Measurements from ENCODE around the gene NCOA3. TPM values are rescaled to one million over a fixed set of nuclear protein-coding genes. Genes with fewer than 3 reads are reported as not detected.

Gene NCOA3
- total RNA-seq, 1 donor from 2014 or later: 45.9 TPM

- DNase-seq (ENCODE audit: low spot score in 2 of 2, unreplicated experiment in 2 of 2): no peak
- no peak overlapping the region for H3K4me3 Mint-ChIP-seq
- TF ChIP-seq CTCF (IDR thresholded peaks at IDR 0.05; ENCODE audit: unreplicated experiment): no peak
- peaks cover 12% of the 10 kb centered on the region for H3K9me3 Mint-ChIP-seq
- no peaks in the 10 kb centered on the region for H3K27me3 Mint-ChIP-seq (ENCODE audit: low read depth)
- peaks cover 18% of the 10 kb centered on the region for H3K36me3 Mint-ChIP-seq
- peak overlapping the region; percentile 72 for H3K27ac Mint-ChIP-seq
- H3K4me1 Mint-ChIP-seq: peaks cover 15% of the 10 kb centered on the region
These were observed 28.2 kb downstream of the NCOA3 start for GRCh38 chr20:47529840-47530239.

GRCh38 chr20:47531458-47531857, 29.8 kb downstream of the NCOA3 start:
- no peak overlapping the region for H3K4me3 Mint-ChIP-seq
- no peaks in the 10 kb centered on the region for H3K27me3 Mint-ChIP-seq (ENCODE audit: low read depth)
- peaks cover 15% of the 10 kb centered on the region for H3K4me1 Mint-ChIP-seq
- H3K27ac Mint-ChIP-seq: peak overlapping the region; percentile 24
- no peak for TF ChIP-seq CTCF (IDR thresholded peaks at IDR 0.05; ENCODE audit: unreplicated experiment)
- peaks cover 18% of the 10 kb centered on the region for H3K36me3 Mint-ChIP-seq
- DNase-seq (ENCODE audit: low spot score in 2 of 2, unreplicated experiment in 2 of 2): no peak
- H3K9me3 Mint-ChIP-seq: peaks cover 12% of the 10 kb centered on the region

- Mint-ChIP-seq H3K27me3 (ENCODE audit: low read depth) (no peaks in the 10 kb centered on the region), H3K36me3 (peaks cover 15% of the 10 kb centered on the region), H3K4me3 (no peak overlapping the region), H3K9me3 (peaks cover 11% of the 10 kb centered on the region), H3K4me1 (peaks cover 15% of the 10 kb centered on the region), H3K27ac (peak overlapping the region; percentile 24)
- DNase-seq (ENCODE audit: low spot score in 2 of 2, unreplicated experiment in 2 of 2): no peak
- TF ChIP-seq CTCF (IDR thresholded peaks at IDR 0.05; ENCODE audit: unreplicated experiment): no peak
These were observed 30.3 kb downstream of the NCOA3 start for GRCh38 chr20:47532002-47532401.

- Mint-ChIP-seq H3K4me1 (peaks cover 17% of the 10 kb centered on the region), H3K27me3 (ENCODE audit: low read depth) (no peaks in the 10 kb centered on the region), H3K36me3 (peaks cover 7% of the 10 kb centered on the region), H3K27ac (peak overlapping the region; percentile 31), H3K9me3 (no peaks in the 10 kb centered on the region), H3K4me3 (no peak overlapping the region)
- TF ChIP-seq CTCF (IDR thresholded peaks at IDR 0.05; ENCODE audit: unreplicated experiment): no peak
- no peak for DNase-seq (ENCODE audit: low spot score in 2 of 2, unreplicated experiment in 2 of 2)
These were observed 31.9 kb downstream of the NCOA3 start for GRCh38 chr20:47533518-47534062.

- no peak overlapping the region for H3K4me3 Mint-ChIP-seq
- no peaks in the 10 kb centered on the region for H3K27me3 Mint-ChIP-seq (ENCODE audit: low read depth)
- no peak overlapping the region for H3K27ac Mint-ChIP-seq
- TF ChIP-seq CTCF (IDR thresholded peaks at IDR 0.05; ENCODE audit: unreplicated experiment): no peak
- H3K36me3 Mint-ChIP-seq: peaks cover 7% of the 10 kb centered on the region
- H3K9me3 Mint-ChIP-seq: no peaks in the 10 kb centered on the region
- peaks cover 19% of the 10 kb centered on the region for H3K4me1 Mint-ChIP-seq
- DNase-seq (ENCODE audit: low spot score in 2 of 2, unreplicated experiment in 2 of 2): no peak
These were observed 32.7 kb downstream of the NCOA3 start for GRCh38 chr20:47534405-47534804.

- Mint-ChIP-seq H3K4me1 (peaks cover 15% of the 10 kb centered on the region), H3K36me3 (peaks cover 7% of the 10 kb centered on the region), H3K9me3 (no peaks in the 10 kb centered on the region), H3K27ac (no peak overlapping the region), H3K4me3 (no peak overlapping the region), H3K27me3 (ENCODE audit: low read depth) (no peaks in the 10 kb centered on the region)
- DNase-seq (ENCODE audit: low spot score in 2 of 2, unreplicated experiment in 2 of 2): no peak
- no peak for TF ChIP-seq CTCF (IDR thresholded peaks at IDR 0.05; ENCODE audit: unreplicated experiment)
These were observed 33.4 kb downstream of the NCOA3 start for GRCh38 chr20:47535088-47535487.
